Activated CD4-positive, alpha-beta memory T cell treated with anti-CD3 and anti-CD28 coated beads for 36 hours (primary cell): ENCODE results near the gene LINC01488. TPM values are rescaled to one million over a fixed set of nuclear protein-coding genes. Genes with fewer than 3 reads are reported as not detected.

Source experiments
- CTCF ChIA-PET: fragments of 350-600 bp; sonication (Branson Sonifier 250); formaldehyde crosslinking; loops from one replicate; lab custom pipeline; 2021; ENCODE audit warnings: antibody characterized with exemption, inconsistent platforms; lab: Charles Lee
- POLR2A ChIA-PET: fragments of 350-600 bp; sonication (Branson Sonifier 250); formaldehyde crosslinking; loops from one replicate; lab custom pipeline; 2021; ENCODE audit warnings: antibody characterized with exemption; lab: Charles Lee
- DNase-seq: peaks from one replicate; pipeline ENCODE4 v3.0.0-alpha.2; 2020
- H3K27ac Mint-ChIP-seq: one replicate; pipeline ENCODE4 v1.8.0; 2021; ENCODE audit warnings: mixed read lengths
- H3K27me3 Mint-ChIP-seq: one replicate; pipeline ENCODE4 v1.8.0; 2021; ENCODE audit warnings: mixed read lengths
- H3K36me3 Mint-ChIP-seq: one replicate; pipeline ENCODE4 v1.8.0; 2021; ENCODE audit warnings: mixed read lengths
- H3K4me1 Mint-ChIP-seq: one replicate; pipeline ENCODE4 v1.8.0; 2021; ENCODE audit warnings: low read depth, mixed read lengths
- H3K4me3 Mint-ChIP-seq: one replicate; pipeline ENCODE4 v1.8.0; 2021; ENCODE audit warnings: mild to moderate bottlenecking, mixed read lengths
- H3K9me3 Mint-ChIP-seq: one replicate; pipeline ENCODE4 v1.8.0; 2021; ENCODE audit warnings: mixed read lengths
- intact Hi-C: fragments of 100-400 bp; cut with micrococcal nuclease; formaldehyde crosslinking; loops from one replicate; pipeline ENCODE4 v1.15.1; 2023
- total RNA-seq, 2 experiments: library from RNA; stranded (reverse); gene quantifications; one replicate each; pipeline ENCODE4 v1.2.3, GENCODE V29; 2021

LINC01488 gene
- total RNA-seq, 2 experiments from 2014 or later: not detected

- Mint-ChIP-seq H3K4me3 (no peak overlapping the region), H3K9me3 (peaks cover 10% of the 10 kb centered on the region), H3K36me3 (peaks cover 12% of the 10 kb centered on the region), H3K27ac (no peak overlapping the region), H3K4me1 (no peaks in the 10 kb centered on the region), H3K27me3 (peaks cover 14% of the 10 kb centered on the region)
- ChIA-PET CTCF (no interaction called here), POLR2A (no interaction called here)
- intact Hi-C loops: no loop called here
- DNase-seq: no peak
Measured at GRCh38 chr11:69516526-69516925, 35.1 kb downstream of the LINC01488 start.

GRCh38 chr11:69518081-69518950 is 36.9 kb downstream of the LINC01488 start:
- H3K9me3 Mint-ChIP-seq: peaks cover 10% of the 10 kb centered on the region
- H3K27ac Mint-ChIP-seq: no peak overlapping the region
- H3K4me1 Mint-ChIP-seq: no peaks in the 10 kb centered on the region
- no peak overlapping the region for H3K4me3 Mint-ChIP-seq
- ChIA-PET POLR2A (no interaction called here), CTCF (no interaction called here)
- DNase-seq: no peak
- intact Hi-C loops: no loop called here
- H3K27me3 Mint-ChIP-seq: peaks cover 14% of the 10 kb centered on the region
- peaks cover 12% of the 10 kb centered on the region for H3K36me3 Mint-ChIP-seq

GRCh38 chr11:69520186-69520916 is 38.9 kb downstream of the LINC01488 start:
- H3K36me3 Mint-ChIP-seq: peaks cover 12% of the 10 kb centered on the region
- intact Hi-C loops: no loop called here
- peaks cover 10% of the 10 kb centered on the region for H3K9me3 Mint-ChIP-seq
- no peaks in the 10 kb centered on the region for H3K4me1 Mint-ChIP-seq
- H3K4me3 Mint-ChIP-seq: no peak overlapping the region
- DNase-seq: no peak
- CTCF ChIA-PET: no interaction called here
- no peak overlapping the region for H3K27ac Mint-ChIP-seq
- POLR2A ChIA-PET: no interaction called here
- peaks cover 14% of the 10 kb centered on the region for H3K27me3 Mint-ChIP-seq

DNA sequence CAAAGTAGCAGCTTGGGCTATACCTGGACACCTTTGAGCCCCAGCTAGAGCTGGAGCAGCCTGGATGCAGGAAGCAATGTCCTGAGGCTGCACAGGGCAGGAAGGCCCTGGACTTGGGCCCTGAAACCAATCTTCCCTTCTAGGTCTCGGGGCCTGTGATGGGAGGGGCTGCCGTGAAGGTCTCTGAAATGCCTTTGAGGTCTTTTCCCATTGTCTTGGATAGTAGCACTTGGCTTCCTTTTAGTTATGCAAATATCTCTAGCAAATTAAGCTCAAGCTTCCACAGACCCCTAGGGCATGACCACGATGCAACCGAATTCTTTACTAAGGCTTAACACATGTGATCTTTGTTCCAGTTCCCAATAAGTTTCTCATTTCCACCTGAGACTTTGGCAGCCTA is 40.0 kb downstream of the LINC01488 start:
- POLR2A ChIA-PET: no interaction called here
- Mint-ChIP-seq H3K9me3 (peaks cover 10% of the 10 kb centered on the region), H3K27ac (no peak overlapping the region), H3K4me3 (no peak overlapping the region), H3K4me1 (no peaks in the 10 kb centered on the region), H3K36me3 (peaks cover 12% of the 10 kb centered on the region), H3K27me3 (peaks cover 20% of the 10 kb centered on the region)
- CTCF ChIA-PET: interaction anchor here (1.0 kb wide), 1 partner anchor 229 kb away, joined by 3 read pairs; no protein-coding TSS in a partner anchor
- no peak for DNase-seq
- intact Hi-C loops: no loop called here

GRCh38 chr11:69523453-69523852 is 42.0 kb downstream of the LINC01488 start:
- CTCF ChIA-PET: no interaction called here
- H3K4me3 Mint-ChIP-seq: no peak overlapping the region

GRCh38 chr11:69524291-69524882 is 42.9 kb downstream of the LINC01488 start:
- intact Hi-C loops: no loop called here
- ChIA-PET CTCF (no interaction called here), POLR2A (no interaction called here)
- Mint-ChIP-seq H3K4me1 (no peaks in the 10 kb centered on the region), H3K4me3 (no peak overlapping the region), H3K27ac (no peak overlapping the region), H3K27me3 (peaks cover 13% of the 10 kb centered on the region), H3K36me3 (no peaks in the 10 kb centered on the region), H3K9me3 (no peaks in the 10 kb centered on the region)
- no peak for DNase-seq

More at GRCh38 chr11:69523453-69523852, 42.0 kb downstream of the LINC01488 start:
- no peak overlapping the region for H3K27ac Mint-ChIP-seq
- peaks cover 1% of the 10 kb centered on the region for H3K36me3 Mint-ChIP-seq
- H3K9me3 Mint-ChIP-seq: peaks cover 5% of the 10 kb centered on the region
- POLR2A ChIA-PET: no interaction called here
- no peak for DNase-seq
- no peaks in the 10 kb centered on the region for H3K4me1 Mint-ChIP-seq
- intact Hi-C loops: no loop called here
- peaks cover 11% of the 10 kb centered on the region for H3K27me3 Mint-ChIP-seq

GRCh38 chr11:69524991-69525411 is 43.5 kb downstream of the LINC01488 start:
- no peak for DNase-seq

DNA sequence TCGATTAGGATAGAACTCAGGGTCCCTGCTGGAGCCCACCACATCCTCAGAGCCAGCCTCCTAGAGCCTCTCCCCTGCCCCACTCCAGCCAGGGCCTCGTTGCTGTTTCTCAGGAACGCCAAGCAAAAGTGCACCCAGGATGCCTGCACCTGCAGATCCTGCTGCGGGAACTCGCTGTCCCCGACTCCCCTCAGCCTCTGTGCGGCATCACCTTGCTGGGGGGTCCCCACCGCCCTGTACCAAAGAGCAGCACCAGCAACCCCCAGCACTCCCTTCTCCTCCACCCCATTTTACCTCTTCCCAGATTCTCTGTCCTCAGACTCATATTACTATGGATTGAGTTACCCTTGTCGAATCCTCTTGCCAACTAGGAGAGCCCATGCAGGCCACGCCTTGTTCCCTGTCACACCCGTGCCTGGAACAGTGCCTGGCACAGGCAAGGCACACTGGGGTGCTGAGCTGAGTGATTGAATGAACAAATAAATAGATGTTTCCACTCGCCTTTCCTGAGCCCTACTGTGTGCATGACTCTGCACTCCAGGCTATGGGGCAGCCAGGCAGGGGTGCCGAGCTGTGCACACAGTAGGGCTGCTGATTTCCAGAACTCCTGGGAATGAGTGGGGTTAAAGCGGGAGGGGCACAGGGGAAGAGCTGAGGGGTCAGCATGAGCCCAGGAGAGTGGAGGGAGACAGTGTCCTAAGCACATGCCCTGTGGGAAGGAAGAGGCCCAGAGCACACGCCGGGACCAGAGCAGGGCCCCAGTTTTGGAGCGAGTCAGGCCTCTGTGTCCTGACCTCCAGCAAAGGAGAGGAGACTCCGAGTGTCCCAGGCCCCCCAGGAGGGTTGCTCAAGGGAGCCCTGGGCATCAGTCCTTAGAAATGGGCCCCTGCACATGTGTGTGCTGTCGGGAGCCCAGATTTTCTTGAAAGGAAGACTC is 44.3 kb downstream of the LINC01488 start:
- H3K4me3 Mint-ChIP-seq: no peak overlapping the region
- H3K9me3 Mint-ChIP-seq: no peaks in the 10 kb centered on the region
- intact Hi-C loops: no loop called here
- H3K4me1 Mint-ChIP-seq: no peaks in the 10 kb centered on the region
- H3K36me3 Mint-ChIP-seq: no peaks in the 10 kb centered on the region
- H3K27me3 Mint-ChIP-seq: peaks cover 26% of the 10 kb centered on the region
- ChIA-PET POLR2A (no interaction called here), CTCF (no interaction called here)
- DNase-seq: no peak
- no peak overlapping the region for H3K27ac Mint-ChIP-seq

More at GRCh38 chr11:69524991-69525411, 43.5 kb downstream of the LINC01488 start:
- Mint-ChIP-seq H3K9me3 (no peaks in the 10 kb centered on the region), H3K27ac (no peak overlapping the region), H3K27me3 (peaks cover 18% of the 10 kb centered on the region), H3K4me3 (no peak overlapping the region), H3K36me3 (no peaks in the 10 kb centered on the region), H3K4me1 (no peaks in the 10 kb centered on the region)
- CTCF ChIA-PET: no interaction called here
- POLR2A ChIA-PET: no interaction called here
- intact Hi-C loops: no loop called here

GRCh38 chr11:69526453-69526810 is 45.0 kb downstream of the LINC01488 start:
- POLR2A ChIA-PET: no interaction called here
- CTCF ChIA-PET: no interaction called here
- H3K4me3 Mint-ChIP-seq: no peak overlapping the region
- DNase-seq: no peak
- no peaks in the 10 kb centered on the region for H3K4me1 Mint-ChIP-seq
- peaks cover 30% of the 10 kb centered on the region for H3K27me3 Mint-ChIP-seq
- no peaks in the 10 kb centered on the region for H3K9me3 Mint-ChIP-seq
- intact Hi-C loops: no loop called here
- H3K27ac Mint-ChIP-seq: no peak overlapping the region
- H3K36me3 Mint-ChIP-seq: no peaks in the 10 kb centered on the region

GRCh38 chr11:69529001-69529400 is 47.5 kb downstream of the LINC01488 start:
- ChIA-PET POLR2A (no interaction called here), CTCF (no interaction called here)
- intact Hi-C loops: no loop called here
- no peak overlapping the region for H3K27ac Mint-ChIP-seq
- H3K27me3 Mint-ChIP-seq: peaks cover 35% of the 10 kb centered on the region
- no peaks in the 10 kb centered on the region for H3K9me3 Mint-ChIP-seq
- no peak overlapping the region for H3K4me3 Mint-ChIP-seq
- H3K4me1 Mint-ChIP-seq: no peaks in the 10 kb centered on the region
- no peak for DNase-seq
- no peaks in the 10 kb centered on the region for H3K36me3 Mint-ChIP-seq

DNA sequence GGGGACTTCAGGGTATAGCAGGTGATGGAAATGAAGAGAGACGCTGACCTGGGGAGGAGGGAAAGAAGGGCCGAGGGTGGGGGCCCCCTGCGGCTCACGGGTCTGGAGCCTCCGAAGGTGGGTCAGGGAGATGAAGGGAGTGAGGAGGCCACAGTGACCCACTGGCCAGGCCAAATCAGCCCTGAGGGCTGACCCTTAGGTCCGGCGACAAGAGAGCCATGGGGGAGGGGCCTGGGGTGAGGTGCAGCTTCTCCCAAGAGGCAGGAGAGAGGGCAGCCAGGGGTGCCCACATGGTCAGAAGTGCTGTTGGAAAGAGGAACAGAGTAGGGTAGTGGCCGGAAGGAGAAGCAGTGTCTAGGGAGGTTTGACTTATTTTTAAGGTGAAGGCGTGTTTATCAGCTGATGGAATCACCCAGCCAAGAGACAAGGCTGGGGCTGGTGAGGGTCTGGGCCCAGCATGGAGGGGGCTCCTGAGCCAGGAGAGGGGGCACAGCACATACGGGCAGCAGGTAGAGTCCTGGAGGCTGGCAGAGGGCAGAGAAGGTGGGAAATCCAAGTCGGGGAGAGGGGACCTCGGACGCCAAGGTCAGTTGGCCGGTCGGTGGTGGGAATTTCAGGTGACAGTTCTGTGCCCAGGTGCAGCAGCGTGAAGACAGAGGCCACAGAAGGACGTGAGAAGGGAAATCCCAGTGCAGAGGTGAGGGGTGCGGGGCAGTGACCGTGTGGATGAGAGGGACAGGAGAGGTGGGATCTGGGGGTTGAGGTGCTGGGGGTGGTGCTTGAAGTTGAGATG is 49.0 kb downstream of the LINC01488 start:
- Mint-ChIP-seq H3K4me3 (no peak overlapping the region), H3K36me3 (no peaks in the 10 kb centered on the region), H3K27me3 (peaks cover 33% of the 10 kb centered on the region), H3K9me3 (no peaks in the 10 kb centered on the region), H3K4me1 (no peaks in the 10 kb centered on the region), H3K27ac (no peak overlapping the region)
- intact Hi-C loops: no loop called here
- CTCF ChIA-PET: no interaction called here
- POLR2A ChIA-PET: no interaction called here
- DNase-seq: no peak
